Skin of body (tissue), 2 donors: ENCODE data around the gene AKT2. TPM values are rescaled to one million over a fixed set of nuclear protein-coding genes. Genes with fewer than 3 reads are reported as not detected.
"Not testable (repeated sequence)": the region's sequence is repeated elsewhere in the genome, so short reads cannot be mapped to it uniquely, and the experiment has no call there.

Experiments
- DNase-seq: peaks from one replicate; lab custom pipeline; 2025; lab: John Stamatoyannopoulos, UW
- total RNA-seq: library from RNA; depleted of rRNA; stranded (reverse); fragments of >200 nt; gene quantifications from one replicate; pipeline ENCODE4 v1.2.3, GENCODE V29; 2014

AKT2 gene
- 94.4 TPM for total RNA-seq

- peak; percentile 54 for DNase-seq
Measured at GRCh38 chr19:40284501-40285352, at the start of gene AKT2. AKT2 (minus strand) TSS chr19:40285345; CDS start chr19:40265267, 20,078 bp downstream.

- DNase-seq = not testable (repeated sequence)
Measured at GRCh38 chr19:40333083-40333482, 47.9 kb upstream of the AKT2 start.

- DNase-seq = no peak
Measured at GRCh38 chr19:40332669-40333068, 47.5 kb upstream of the AKT2 start.

GRCh38 chr19:40331052-40331451 is 45.9 kb upstream of the AKT2 start:
- DNase-seq = no peak

GRCh38 chr19:40326201-40326600 is 41.1 kb upstream of the AKT2 start:
- DNase-seq = no peak

- no peak for DNase-seq
Measured at GRCh38 chr19:40323705-40324104, 38.6 kb upstream of the AKT2 start.

GRCh38 chr19:40322951-40323615 is 37.9 kb upstream of the AKT2 start:
- no peak for DNase-seq

- no peak for DNase-seq
Measured at GRCh38 chr19:40322271-40322610, 37.1 kb upstream of the AKT2 start.

- DNase-seq = no peak
Measured at GRCh38 chr19:40321566-40322270, 36.6 kb upstream of the AKT2 start.

GRCh38 chr19:40321076-40321475 is 35.9 kb upstream of the AKT2 start:
- no peak for DNase-seq

GRCh38 chr19:40320558-40320935 is 35.4 kb upstream of the AKT2 start:
- no peak for DNase-seq

- DNase-seq = no peak
Measured at GRCh38 chr19:40317338-40317737, 32.2 kb upstream of the AKT2 start.

- DNase-seq = no peak
Measured at GRCh38 chr19:40315812-40316470, 30.8 kb upstream of the AKT2 start.

GRCh38 chr19:40314656-40315055 is 29.5 kb upstream of the AKT2 start:
- no peak for DNase-seq

GRCh38 chr19:40313229-40313983 is 28.3 kb upstream of the AKT2 start:
- DNase-seq = no peak

- DNase-seq = no peak
Measured at GRCh38 chr19:40312533-40312932, 27.4 kb upstream of the AKT2 start.

GRCh38 chr19:40309666-40310065 is 24.5 kb upstream of the AKT2 start:
- no peak for DNase-seq

- peak; percentile 71 for DNase-seq
Measured at GRCh38 chr19:40305403-40305802, 20.3 kb upstream of the AKT2 start.

- peak; percentile 23 for DNase-seq
Measured at GRCh38 chr19:40304306-40304705, 19.2 kb upstream of the AKT2 start.

- no peak for DNase-seq
Measured at GRCh38 chr19:40303765-40304164, 18.6 kb upstream of the AKT2 start.
